ENCODE measurements around the gene DAD1.

DAD1 gene

GRCh38 chr14:22559041-22559440 lies 30.0 kb downstream of the DAD1 start:
- Histone ChIP-seq H3K27ac (replicated peaks; ENCODE audit: low read length) (no peak overlapping the region), H3K18ac (ENCODE audit: low read length) (no peak overlapping the region), H2BK15ac (ENCODE audit: low read length) (no peak overlapping the region), H3K14ac (ENCODE audit: low read length) (no peak overlapping the region), H3K27me3 (ENCODE audit: control insufficient read depth in 3 of 3, insufficient read depth in 3 of 3, low read depth in 1 of 3, low read length in 3 of 3) (no peaks in the 10 kb centered on the region), H4K91ac (ENCODE audit: low read depth, low read length, poor library complexity) (no peak overlapping the region), H3K79me1 (ENCODE audit: low read depth, low read length) (peaks cover 3% of the 10 kb centered on the region), H2AFZ (ENCODE audit: low read length) (no peak overlapping the region), H3K4me1 (ENCODE audit: control insufficient read depth in 2 of 2, insufficient read depth in 1 of 2, low read depth in 1 of 2, low read length in 2 of 2) (peaks cover 8 to 27% of the 10 kb centered on the region in 2 donors), H2BK120ac (ENCODE audit: low read depth, low read length) (no peak overlapping the region), H2AK5ac (ENCODE audit: low read depth, low read length) (no peak overlapping the region), H2BK12ac (ENCODE audit: low read length) (no peak overlapping the region), H3K4me2 (ENCODE audit: insufficient read depth, low read length, poor library complexity, severe bottlenecking) (no peak overlapping the region), H4K8ac (ENCODE audit: low read depth, low read length) (no peak overlapping the region), H2BK5ac (ENCODE audit: low read length) (no peak overlapping the region), H3K23ac (ENCODE audit: low read depth, low read length, poor library complexity) (no peak overlapping the region), H3K9ac (ENCODE audit: low read depth, low read length, poor library complexity) (no peak overlapping the region), H3K36me3 (replicated peaks in 1 of 2; ENCODE audit: control insufficient read depth in 2 of 2, insufficient read depth in 2 of 2, low read length in 2 of 2) (peaks cover 1 to 11% of the 10 kb centered on the region in 2 donors), H3K9me3 (replicated peaks in 1 of 2; ENCODE audit: control insufficient read depth in 2 of 2, insufficient read depth in 1 of 2, low read depth in 1 of 2, low read length in 2 of 2) (no peaks in the 10 kb centered on the region), H3K4ac (ENCODE audit: low read length) (no peak overlapping the region), H3K4me3 (ENCODE audit: low read length in 2 of 2) (no peak overlapping the region)
- no peak for DNase-seq (ENCODE audit: low spot score)
- WGBS, 2 donors (ENCODE audit: extremely low coverage in 2 of 2, insufficient read length in 2 of 2, insufficient replicate concordance in 1 of 2) = no CpG with 5 or more reads among the region's 1 CpG

- Histone ChIP-seq H4K91ac (ENCODE audit: low read depth, low read length, poor library complexity) (peak overlapping the region; percentile 38), H2AFZ (ENCODE audit: low read length) (no peak overlapping the region), H2BK15ac (ENCODE audit: low read length) (peak overlapping the region; percentile 72), H3K79me1 (ENCODE audit: low read depth, low read length) (peaks cover 3% of the 10 kb centered on the region), H3K9me3 (replicated peaks in 1 of 2; ENCODE audit: control insufficient read depth in 2 of 2, insufficient read depth in 1 of 2, low read depth in 1 of 2, low read length in 2 of 2) (no peaks in the 10 kb centered on the region), H3K4me1 (ENCODE audit: control insufficient read depth in 2 of 2, insufficient read depth in 1 of 2, low read depth in 1 of 2, low read length in 2 of 2) (peaks cover 8 to 27% of the 10 kb centered on the region in 2 donors), H3K36me3 (replicated peaks in 1 of 2; ENCODE audit: control insufficient read depth in 2 of 2, insufficient read depth in 2 of 2, low read length in 2 of 2) (peaks cover 0 to 5% of the 10 kb centered on the region in 2 donors), H4K8ac (ENCODE audit: low read depth, low read length) (peak overlapping the region; percentile 25), H3K18ac (ENCODE audit: low read length) (peak overlapping the region; percentile 83), H3K4me3 (ENCODE audit: low read length in 2 of 2) (no peak overlapping the region), H3K14ac (ENCODE audit: low read length) (no peak overlapping the region), H2BK120ac (ENCODE audit: low read depth, low read length) (peak overlapping the region; percentile 64), H2AK5ac (ENCODE audit: low read depth, low read length) (peak overlapping the region; percentile 72), H3K9ac (ENCODE audit: low read depth, low read length, poor library complexity) (no peak overlapping the region), H3K27ac (replicated peaks; ENCODE audit: low read length) (no peak overlapping the region), H2BK5ac (ENCODE audit: low read length) (peak overlapping the region; percentile 59), H3K27me3 (ENCODE audit: control insufficient read depth in 3 of 3, insufficient read depth in 3 of 3, low read depth in 1 of 3, low read length in 3 of 3) (no peaks in the 10 kb centered on the region), H3K4ac (ENCODE audit: low read length) (no peak overlapping the region), H3K23ac (ENCODE audit: low read depth, low read length, poor library complexity) (no peak overlapping the region), H3K4me2 (ENCODE audit: insufficient read depth, low read length, poor library complexity, severe bottlenecking) (no peak overlapping the region), H2BK12ac (ENCODE audit: low read length) (no peak overlapping the region)
- no peak for DNase-seq (ENCODE audit: low spot score)
- WGBS, 2 donors (ENCODE audit: extremely low coverage in 2 of 2, insufficient read length in 2 of 2, insufficient replicate concordance in 1 of 2) = no CpG with 5 or more reads among the region's 25 CpGs
Observed at GRCh38 chr14:22558221-22558913, 30.7 kb downstream of the DAD1 start.

- DNase-seq (ENCODE audit: low spot score) = no peak
- H3K36me3 ChIP-seq (replicated peaks in 1 of 2; ENCODE audit: control insufficient read depth in 2 of 2, insufficient read depth in 2 of 2, low read length in 2 of 2) = peaks cover 0 to 2% of the 10 kb centered on the region in 2 donors
- no peak overlapping the region for H2BK15ac ChIP-seq (ENCODE audit: low read length)
- H3K27me3 ChIP-seq (ENCODE audit: control insufficient read depth in 3 of 3, insufficient read depth in 3 of 3, low read depth in 1 of 3, low read length in 3 of 3) = no peaks in the 10 kb centered on the region
- no peak overlapping the region for H3K4ac ChIP-seq (ENCODE audit: low read length)
- H2BK5ac ChIP-seq (ENCODE audit: low read length) = peak overlapping the region; percentile 59
- no peak overlapping the region for H3K18ac ChIP-seq (ENCODE audit: low read length)
- H3K9ac ChIP-seq (ENCODE audit: low read depth, low read length, poor library complexity) = no peak overlapping the region
- no peak overlapping the region for H3K4me3 ChIP-seq (ENCODE audit: low read length in 2 of 2)
- no peak overlapping the region for H3K14ac ChIP-seq (ENCODE audit: low read length)
- H2AK5ac ChIP-seq (ENCODE audit: low read depth, low read length) = peak overlapping the region; percentile 72
- H3K4me2 ChIP-seq (ENCODE audit: insufficient read depth, low read length, poor library complexity, severe bottlenecking) = no peak overlapping the region
- H3K79me1 ChIP-seq (ENCODE audit: low read depth, low read length) = peaks cover 3% of the 10 kb centered on the region
- no peak overlapping the region for H2BK12ac ChIP-seq (ENCODE audit: low read length)
- H3K9me3 ChIP-seq (replicated peaks in 1 of 2; ENCODE audit: control insufficient read depth in 2 of 2, insufficient read depth in 1 of 2, low read depth in 1 of 2, low read length in 2 of 2) = no peaks in the 10 kb centered on the region
- H3K4me1 ChIP-seq (ENCODE audit: control insufficient read depth in 2 of 2, insufficient read depth in 1 of 2, low read depth in 1 of 2, low read length in 2 of 2) = peaks cover 8 to 27% of the 10 kb centered on the region in 2 donors
- H4K8ac ChIP-seq (ENCODE audit: low read depth, low read length) = no peak overlapping the region
- H2BK120ac ChIP-seq (ENCODE audit: low read depth, low read length) = no peak overlapping the region
- peak overlapping the region; percentile 38 for H4K91ac ChIP-seq (ENCODE audit: low read depth, low read length, poor library complexity)
- H2AFZ ChIP-seq (ENCODE audit: low read length) = no peak overlapping the region
- H3K23ac ChIP-seq (ENCODE audit: low read depth, low read length, poor library complexity) = no peak overlapping the region
- no peak overlapping the region for H3K27ac ChIP-seq (replicated peaks; ENCODE audit: low read length)
- WGBS, 2 donors (ENCODE audit: extremely low coverage in 2 of 2, insufficient read length in 2 of 2, insufficient replicate concordance in 1 of 2) = no CpG with 5 or more reads among the region's 1 CpG
Observed at GRCh38 chr14:22557846-22558220, 31.2 kb downstream of the DAD1 start.

GRCh38 chr14:22556990-22557623 lies 31.9 kb downstream of the DAD1 start:
- H2AFZ ChIP-seq (ENCODE audit: low read length) = peak overlapping the region; percentile 95
- H3K4me2 ChIP-seq (ENCODE audit: insufficient read depth, low read length, poor library complexity, severe bottlenecking) = peak overlapping the region; percentile 42
- no CpG with 5 or more reads among the region's 28 CpGs for WGBS, 2 donors (ENCODE audit: extremely low coverage in 2 of 2, insufficient read length in 2 of 2, insufficient replicate concordance in 1 of 2)
- H3K79me1 ChIP-seq (ENCODE audit: low read depth, low read length) = peaks cover 3% of the 10 kb centered on the region
- H2BK15ac ChIP-seq (ENCODE audit: low read length) = peak overlapping the region; percentile 62
- H2BK120ac ChIP-seq (ENCODE audit: low read depth, low read length) = peak overlapping the region; percentile 87
- H3K4me3 ChIP-seq (ENCODE audit: low read length in 2 of 2) = no peak overlapping the region
- peak overlapping the region; percentile 91 for H3K18ac ChIP-seq (ENCODE audit: low read length)
- peak overlapping the region; percentile 33 for H3K9ac ChIP-seq (ENCODE audit: low read depth, low read length, poor library complexity)
- no peak overlapping the region for H3K23ac ChIP-seq (ENCODE audit: low read depth, low read length, poor library complexity)
- no peaks in the 10 kb centered on the region for H3K9me3 ChIP-seq (replicated peaks in 1 of 2; ENCODE audit: control insufficient read depth in 2 of 2, insufficient read depth in 1 of 2, low read depth in 1 of 2, low read length in 2 of 2)
- peak overlapping the region; percentile 93 for H2BK12ac ChIP-seq (ENCODE audit: low read length)
- H2BK5ac ChIP-seq (ENCODE audit: low read length) = peak overlapping the region; percentile 71
- H3K4me1 ChIP-seq (ENCODE audit: control insufficient read depth in 2 of 2, insufficient read depth in 1 of 2, low read depth in 1 of 2, low read length in 2 of 2) = peaks cover 8 to 27% of the 10 kb centered on the region in 2 donors
- H4K91ac ChIP-seq (ENCODE audit: low read depth, low read length, poor library complexity) = peak overlapping the region; percentile 60
- H3K36me3 ChIP-seq (replicated peaks in 1 of 2; ENCODE audit: control insufficient read depth in 2 of 2, insufficient read depth in 2 of 2, low read length in 2 of 2) = no peaks in the 10 kb centered on the region
- H3K14ac ChIP-seq (ENCODE audit: low read length) = no peak overlapping the region
- H4K8ac ChIP-seq (ENCODE audit: low read depth, low read length) = no peak overlapping the region
- H3K27me3 ChIP-seq (ENCODE audit: control insufficient read depth in 3 of 3, insufficient read depth in 3 of 3, low read depth in 1 of 3, low read length in 3 of 3) = no peaks in the 10 kb centered on the region
- H3K4ac ChIP-seq (ENCODE audit: low read length) = peak overlapping the region; percentile 91
- peak; percentile 74 for DNase-seq (ENCODE audit: low spot score)
- H2AK5ac ChIP-seq (ENCODE audit: low read depth, low read length) = peak overlapping the region; percentile 99
- H3K27ac ChIP-seq (replicated peaks; ENCODE audit: low read length) = peak overlapping the region; percentile 50
